SK-N-SH (cell line): Measurements from ENCODE around the gene CLIC6.

Source experiments
- CHD2 ChIP-seq: fragments of 150-350 bp; IDR thresholded peaks from 2 replicates; pipeline ENCODE4 v1.6.1; 2018; ENCODE audit warnings: low read length; ENCODE audit not compliant: partially characterized antibody
- CTCF ChIP-seq: fragments of 200-600 bp; sonication (generic); IDR thresholded peaks from 2 replicates; pipeline ENCODE4 v1.6.1; 2017; ENCODE audit warnings: antibody characterized with exemption, mild to moderate bottlenecking, moderate library complexity
- EZH2phosphoT487 ChIP-seq: fragments of 200-600 bp; sonication (generic); IDR thresholded peaks from 2 replicates; pipeline ENCODE4 v1.6.1; 2017; ENCODE audit warnings: low read depth, mixed run types, mild to moderate bottlenecking, antibody characterized with exemption, moderate library complexity, borderline replicate concordance
- IRF3 ChIP-seq: fragments of 150-350 bp; IDR thresholded peaks from 2 replicates; pipeline ENCODE4 v1.6.1; 2016; ENCODE audit warnings: mild to moderate bottlenecking, low read depth, low read length
- JUND ChIP-seq: IDR thresholded peaks from 2 replicates; pipeline ENCODE4 v1.4.0; 2012
- MAX ChIP-seq: IDR thresholded peaks from 2 replicates; pipeline ENCODE4 v1.4.0; 2012; ENCODE audit warnings: low read depth
- POLR2AphosphoS5 ChIP-seq: IDR thresholded peaks from 2 replicates; pipeline ENCODE4 v1.6.1; 2012; ENCODE audit warnings: low read depth, low read length
- RAD21 ChIP-seq: IDR thresholded peaks from 2 replicates; pipeline ENCODE4 v1.6.1; 2012; ENCODE audit warnings: mild to moderate bottlenecking, low read length
- RXRA ChIP-seq: IDR thresholded peaks from 2 replicates; pipeline ENCODE4 v1.4.0; 2012; ENCODE audit warnings: low read depth, mild to moderate bottlenecking, borderline replicate concordance
- TAF1 ChIP-seq: IDR thresholded peaks from 2 replicates; pipeline ENCODE4 v1.6.1; 2012; ENCODE audit warnings: low read depth, mild to moderate bottlenecking, low read length, moderate library complexity, borderline replicate concordance

- no peak for TF ChIP-seq JUND
- TF ChIP-seq CHD2, result no peak
- no peak for TF ChIP-seq RXRA
- no peak for TF ChIP-seq POLR2AphosphoS5
- no peak for TF ChIP-seq CTCF
- no peak for TF ChIP-seq MAX
- TF ChIP-seq IRF3, result no peak
- no peak for TF ChIP-seq RAD21
- no peak for TF ChIP-seq TAF1
- TF ChIP-seq EZH2phosphoT487, result no peak
Measured at GRCh38 chr21:34688715-34689114, 19.9 kb downstream of the CLIC6 start.
